GM23338 (cell line): Measurements from ENCODE around the gene CAMTA1. TPM values are rescaled to one million over a fixed set of nuclear protein-coding genes. Genes with fewer than 3 reads are reported as not detected.

Experiments used
- ATAC-seq: fragments of 200-7000 bp; cut with Tn5 transposase; 3 replicates; pipeline ENCODE4 v1.9.1; 2020
- DNase-seq: peaks from one replicate; pipeline ENCODE4 v3.0.0-alpha.2; 2015; ENCODE audit warnings: low spot score
- H2AFZ ChIP-seq: fragments of 200-600 bp; sonication (generic); 2 replicates; pipeline ENCODE4 v1.8.0; 2016; ENCODE audit warnings: antibody characterized with exemption, mild to moderate bottlenecking, moderate library complexity
- H3F3A ChIP-seq: fragments of 200-600 bp; sonication (generic); replicated peaks from 2 replicates; pipeline ENCODE4 v1.8.0; 2017; ENCODE audit warnings: antibody characterized with exemption, mixed run types, low read depth
- H3K27ac ChIP-seq: fragments of 200-600 bp; sonication (generic); 2 replicates; pipeline ENCODE4 v1.6.1; 2016; ENCODE audit warnings: low read depth
- H3K27me3 ChIP-seq: fragments of 200-600 bp; sonication (generic); 2 replicates; pipeline ENCODE4 v1.8.0; 2016; ENCODE audit warnings: mild to moderate bottlenecking, mixed run types, moderate library complexity; ENCODE audit not compliant: insufficient read depth
- H3K36me3 ChIP-seq: fragments of 200-600 bp; sonication (generic); 2 replicates; pipeline ENCODE4 v1.8.0; 2016; ENCODE audit warnings: mild to moderate bottlenecking; ENCODE audit not compliant: insufficient read depth
- H3K4me1 ChIP-seq: fragments of 200-600 bp; sonication (generic); 2 replicates; pipeline ENCODE4 v1.8.0; 2016; ENCODE audit warnings: mild to moderate bottlenecking, moderate library complexity; ENCODE audit not compliant: insufficient read depth
- H3K4me2 ChIP-seq: fragments of 200-600 bp; sonication (generic); 2 replicates; pipeline ENCODE4 v1.7.1; 2017; ENCODE audit warnings: mixed run types
- H3K4me3 ChIP-seq: fragments of 200-600 bp; sonication (generic); 2 replicates; pipeline ENCODE4 v1.6.1; 2016; ENCODE audit warnings: mixed run types
- H3K79me2 ChIP-seq: fragments of 200-600 bp; sonication (generic); replicated peaks from 2 replicates; pipeline ENCODE4 v1.8.0; 2017; ENCODE audit warnings: mild to moderate bottlenecking; ENCODE audit not compliant: insufficient read depth
- H3K9me2 ChIP-seq: fragments of 200-600 bp; sonication (generic); 2 replicates; pipeline ENCODE4 v1.8.0; 2017; ENCODE audit not compliant: insufficient read depth
- H4K20me1 ChIP-seq: fragments of 200-600 bp; sonication (generic); replicated peaks from 2 replicates; pipeline ENCODE4 v1.8.0; 2017; ENCODE audit warnings: mild to moderate bottlenecking; ENCODE audit not compliant: insufficient read depth
- H3K27ac Mint-ChIP-seq: 2 replicates; pipeline ENCODE4 v1.8.0; 2020; ENCODE audit warnings: inconsistent platforms, mild to moderate bottlenecking, moderate library complexity, mixed read lengths
- H3K27me3 Mint-ChIP-seq: 3 replicates; pipeline ENCODE4 v1.8.0; 2022; ENCODE audit warnings: low read depth, mild to moderate bottlenecking, moderate library complexity, mixed read lengths, inconsistent platforms; ENCODE audit not compliant: insufficient read depth, poor library complexity
- H3K36me3 Mint-ChIP-seq: 3 replicates; pipeline ENCODE4 v1.8.0; 2021; ENCODE audit warnings: low read depth, mild to moderate bottlenecking, inconsistent platforms, moderate library complexity, mixed read lengths
- H3K4me1 Mint-ChIP-seq: 3 replicates; pipeline ENCODE4 v1.8.0; 2020; ENCODE audit warnings: mild to moderate bottlenecking, inconsistent platforms, mixed read lengths
- H3K4me3 Mint-ChIP-seq: 3 replicates; pipeline ENCODE4 v1.8.0; 2021; ENCODE audit warnings: moderate library complexity, mild to moderate bottlenecking, inconsistent platforms, mixed read lengths
- H3K9me3 Mint-ChIP-seq: 3 replicates; pipeline ENCODE4 v1.8.0; 2020; ENCODE audit warnings: moderate library complexity, mild to moderate bottlenecking, inconsistent platforms, mixed read lengths
- CREB1 ChIP-seq: fragments of 250-450 bp; sonication (Bioruptor Pico); IDR thresholded peaks from 2 replicates; pipeline ENCODE4 v1.5.0; 2020; ENCODE audit warnings: low read depth, mild to moderate bottlenecking, moderate library complexity
- CTCF ChIP-seq, 2 experiments: fragments of 200-600 bp in 1 of 2; sonication (generic) in 1 of 2; conservative IDR thresholded peaks; 2 replicates each; pipeline versions ENCODE4 v1.5.1 to v1.6.1; 2016 to 2017; ENCODE audit warnings: antibody characterized with exemption in 2 of 2, low read depth in 2 of 2, mild to moderate bottlenecking in 2 of 2, moderate library complexity in 1 of 2
- ETS1 ChIP-seq: IDR thresholded peaks from 2 replicates; pipeline ENCODE4 v1.6.1; 2016; ENCODE audit warnings: antibody characterized with exemption
- EZH2 ChIP-seq: fragments of 200-600 bp; sonication (generic); IDR thresholded peaks from one replicate; pipeline ENCODE4 v1.8.0; 2017; ENCODE audit warnings: antibody characterized with exemption, mild to moderate bottlenecking, low read depth; ENCODE audit not compliant: unreplicated experiment
- EZH2phosphoT487 ChIP-seq: fragments of 200-600 bp; sonication (generic); IDR thresholded peaks from one replicate; pipeline ENCODE4 v1.8.1; 2018; ENCODE audit warnings: antibody characterized with exemption; ENCODE audit not compliant: unreplicated experiment
- JUNB ChIP-seq: IDR thresholded peaks from one replicate; pipeline ENCODE4 v1.6.1; 2016; ENCODE audit warnings: antibody characterized with exemption; ENCODE audit not compliant: unreplicated experiment
- NANOG ChIP-seq: IDR thresholded peaks from 2 replicates; pipeline ENCODE4 v1.6.1; 2016; ENCODE audit warnings: antibody characterized with exemption, borderline replicate concordance
- POLR2AphosphoS5 ChIP-seq: IDR thresholded peaks from 2 replicates; pipeline ENCODE4 v1.6.1; 2016; ENCODE audit warnings: antibody characterized with exemption, low read depth
- STAT1 ChIP-seq: IDR thresholded peaks from one replicate; pipeline ENCODE4 v1.6.1; 2016; ENCODE audit warnings: antibody characterized with exemption; ENCODE audit not compliant: unreplicated experiment
- ZNF114 ChIP-seq: fragments of 250-450 bp; sonication (Bioruptor Pico); IDR thresholded peaks from 2 replicates; pipeline ENCODE4 v1.5.0; 2020; ENCODE audit warnings: mild to moderate bottlenecking, moderate library complexity
- ZNF331 ChIP-seq: fragments of 250-450 bp; sonication (Bioruptor Pico); IDR thresholded peaks from 2 replicates; pipeline ENCODE4 v1.5.0; 2020; ENCODE audit warnings: low read depth, mild to moderate bottlenecking, moderate library complexity
- polyA plus RNA-seq: library from polyadenylated mRNA; unstranded; fragments of >200 nt; fragmentation: Nextera tagmentation; extraction: Ambion mirVana; gene quantifications from 2 replicates; pipeline ENCODE4 v1.2.1, GENCODE V29; 2016
- total RNA-seq: library from RNA; depleted of rRNA; stranded (reverse); fragments of >200 nt; shearing (Covaris generic); gene quantifications from 2 replicates; pipeline ENCODE4 v1.2.3, GENCODE V29; 2014
- TF ChIP-seq, protein P1 (sequence below): fragments of 250-450 bp; sonication (Bioruptor Pico); IDR thresholded peaks from 2 replicates; pipeline ENCODE4 v1.5.0; 2020; ENCODE audit warnings: mild to moderate bottlenecking, moderate library complexity
- TF ChIP-seq, protein P2 (sequence below): IDR thresholded peaks from one replicate; pipeline ENCODE4 v1.6.1; 2018; ENCODE audit warnings: antibody characterized with exemption; ENCODE audit not compliant: unreplicated experiment

Gene CAMTA1
- total and polyA plus RNA-seq, 2 experiments from 2014 or later, result 115 to 519 TPM

GRCh38 chr1:7690496-7691182, 905.4 kb downstream of the CAMTA1 start (continued):
- TF ChIP-seq, protein P1, sequence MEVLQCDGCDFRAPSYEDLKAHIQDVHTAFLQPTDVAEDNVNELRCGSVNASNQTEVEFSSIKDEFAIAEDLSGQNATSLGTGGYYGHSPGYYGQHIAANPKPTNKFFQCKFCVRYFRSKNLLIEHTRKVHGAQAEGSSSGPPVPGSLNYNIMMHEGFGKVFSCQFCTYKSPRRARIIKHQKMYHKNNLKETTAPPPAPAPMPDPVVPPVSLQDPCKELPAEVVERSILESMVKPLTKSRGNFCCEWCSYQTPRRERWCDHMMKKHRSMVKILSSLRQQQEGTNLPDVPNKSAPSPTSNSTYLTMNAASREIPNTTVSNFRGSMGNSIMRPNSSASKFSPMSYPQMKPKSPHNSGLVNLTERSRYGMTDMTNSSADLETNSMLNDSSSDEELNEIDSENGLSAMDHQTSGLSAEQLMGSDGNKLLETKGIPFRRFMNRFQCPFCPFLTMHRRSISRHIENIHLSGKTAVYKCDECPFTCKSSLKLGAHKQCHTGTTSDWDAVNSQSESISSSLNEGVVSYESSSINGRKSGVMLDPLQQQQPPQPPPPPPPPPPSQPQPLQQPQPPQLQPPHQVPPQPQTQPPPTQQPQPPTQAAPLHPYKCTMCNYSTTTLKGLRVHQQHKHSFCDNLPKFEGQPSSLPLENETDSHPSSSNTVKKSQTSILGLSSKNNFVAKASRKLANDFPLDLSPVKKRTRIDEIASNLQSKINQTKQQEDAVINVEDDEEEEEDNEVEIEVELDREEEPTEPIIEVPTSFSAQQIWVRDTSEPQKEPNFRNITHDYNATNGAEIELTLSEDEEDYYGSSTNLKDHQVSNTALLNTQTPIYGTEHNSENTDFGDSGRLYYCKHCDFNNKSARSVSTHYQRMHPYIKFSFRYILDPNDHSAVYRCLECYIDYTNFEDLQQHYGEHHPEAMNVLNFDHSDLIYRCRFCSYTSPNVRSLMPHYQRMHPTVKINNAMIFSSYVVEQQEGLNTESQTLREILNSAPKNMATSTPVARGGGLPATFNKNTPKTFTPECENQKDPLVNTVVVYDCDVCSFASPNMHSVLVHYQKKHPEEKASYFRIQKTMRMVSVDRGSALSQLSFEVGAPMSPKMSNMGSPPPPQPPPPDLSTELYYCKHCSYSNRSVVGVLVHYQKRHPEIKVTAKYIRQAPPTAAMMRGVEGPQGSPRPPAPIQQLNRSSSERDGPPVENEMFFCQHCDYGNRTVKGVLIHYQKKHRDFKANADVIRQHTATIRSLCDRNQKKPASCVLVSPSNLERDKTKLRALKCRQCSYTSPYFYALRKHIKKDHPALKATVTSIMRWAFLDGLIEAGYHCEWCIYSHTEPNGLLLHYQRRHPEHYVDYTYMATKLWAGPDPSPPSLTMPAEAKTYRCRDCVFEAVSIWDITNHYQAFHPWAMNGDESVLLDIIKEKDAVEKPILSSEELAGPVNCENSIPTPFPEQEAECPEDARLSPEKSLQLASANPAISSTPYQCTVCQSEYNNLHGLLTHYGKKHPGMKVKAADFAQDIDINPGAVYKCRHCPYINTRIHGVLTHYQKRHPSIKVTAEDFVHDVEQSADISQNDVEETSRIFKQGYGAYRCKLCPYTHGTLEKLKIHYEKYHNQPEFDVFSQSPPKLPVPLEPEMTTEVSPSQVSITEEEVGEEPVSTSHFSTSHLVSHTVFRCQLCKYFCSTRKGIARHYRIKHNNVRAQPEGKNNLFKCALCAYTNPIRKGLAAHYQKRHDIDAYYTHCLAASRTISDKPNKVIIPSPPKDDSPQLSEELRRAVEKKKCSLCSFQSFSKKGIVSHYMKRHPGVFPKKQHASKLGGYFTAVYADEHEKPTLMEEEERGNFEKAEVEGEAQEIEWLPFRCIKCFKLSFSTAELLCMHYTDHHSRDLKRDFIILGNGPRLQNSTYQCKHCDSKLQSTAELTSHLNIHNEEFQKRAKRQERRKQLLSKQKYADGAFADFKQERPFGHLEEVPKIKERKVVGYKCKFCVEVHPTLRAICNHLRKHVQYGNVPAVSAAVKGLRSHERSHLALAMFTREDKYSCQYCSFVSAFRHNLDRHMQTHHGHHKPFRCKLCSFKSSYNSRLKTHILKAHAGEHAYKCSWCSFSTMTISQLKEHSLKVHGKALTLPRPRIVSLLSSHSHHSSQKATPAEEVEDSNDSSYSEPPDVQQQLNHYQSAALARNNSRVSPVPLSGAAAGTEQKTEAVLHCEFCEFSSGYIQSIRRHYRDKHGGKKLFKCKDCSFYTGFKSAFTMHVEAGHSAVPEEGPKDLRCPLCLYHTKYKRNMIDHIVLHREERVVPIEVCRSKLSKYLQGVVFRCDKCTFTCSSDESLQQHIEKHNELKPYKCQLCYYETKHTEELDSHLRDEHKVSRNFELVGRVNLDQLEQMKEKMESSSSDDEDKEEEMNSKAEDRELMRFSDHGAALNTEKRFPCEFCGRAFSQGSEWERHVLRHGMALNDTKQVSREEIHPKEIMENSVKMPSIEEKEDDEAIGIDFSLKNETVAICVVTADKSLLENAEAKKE, result no peak
- no peak for TF ChIP-seq ZNF114

- H3K9me2 ChIP-seq, result no peaks in the 10 kb centered on the region
- Mint-ChIP-seq H3K9me3 (peaks cover 32% of the 10 kb centered on the region), H3K4me1 (peaks cover 6% of the 10 kb centered on the region), H3K27me3 (peaks cover 6% of the 10 kb centered on the region), H3K4me3 (no peak overlapping the region; the same call in 2 of the 3 replicates), H3K27ac (no peak overlapping the region), H3K36me3 (peaks cover 29% of the 10 kb centered on the region)
- ATAC-seq, result no peak
- no peak overlapping the region for H3K27ac ChIP-seq
- H3K4me1 ChIP-seq, result no peaks in the 10 kb centered on the region
- no peak overlapping the region for H2AFZ ChIP-seq
- no peak for DNase-seq
- no peaks in the 10 kb centered on the region for H3F3A ChIP-seq
- no peak overlapping the region for H3K4me3 ChIP-seq
- no peaks in the 10 kb centered on the region for H3K27me3 ChIP-seq
- H3K4me2 ChIP-seq, result no peak overlapping the region
- H3K36me3 ChIP-seq, result no peaks in the 10 kb centered on the region
- no peaks in the 10 kb centered on the region for H3K79me2 ChIP-seq
- H4K20me1 ChIP-seq, result no peaks in the 10 kb centered on the region
- TF ChIP-seq EZH2 (no peak), ZNF114 (no peak), CREB1 (no peak), ZNF331 (no peak), NANOG (no peak), POLR2AphosphoS5 (no peak), STAT1 (no peak), JUNB (no peak), EZH2phosphoT487 (no peak), ETS1 (no peak), CTCF (conservative IDR thresholded peaks at IDR 0.05; ENCODE audit: low read depth in 2 of 2) (no peak)
- TF ChIP-seq, protein P2, sequence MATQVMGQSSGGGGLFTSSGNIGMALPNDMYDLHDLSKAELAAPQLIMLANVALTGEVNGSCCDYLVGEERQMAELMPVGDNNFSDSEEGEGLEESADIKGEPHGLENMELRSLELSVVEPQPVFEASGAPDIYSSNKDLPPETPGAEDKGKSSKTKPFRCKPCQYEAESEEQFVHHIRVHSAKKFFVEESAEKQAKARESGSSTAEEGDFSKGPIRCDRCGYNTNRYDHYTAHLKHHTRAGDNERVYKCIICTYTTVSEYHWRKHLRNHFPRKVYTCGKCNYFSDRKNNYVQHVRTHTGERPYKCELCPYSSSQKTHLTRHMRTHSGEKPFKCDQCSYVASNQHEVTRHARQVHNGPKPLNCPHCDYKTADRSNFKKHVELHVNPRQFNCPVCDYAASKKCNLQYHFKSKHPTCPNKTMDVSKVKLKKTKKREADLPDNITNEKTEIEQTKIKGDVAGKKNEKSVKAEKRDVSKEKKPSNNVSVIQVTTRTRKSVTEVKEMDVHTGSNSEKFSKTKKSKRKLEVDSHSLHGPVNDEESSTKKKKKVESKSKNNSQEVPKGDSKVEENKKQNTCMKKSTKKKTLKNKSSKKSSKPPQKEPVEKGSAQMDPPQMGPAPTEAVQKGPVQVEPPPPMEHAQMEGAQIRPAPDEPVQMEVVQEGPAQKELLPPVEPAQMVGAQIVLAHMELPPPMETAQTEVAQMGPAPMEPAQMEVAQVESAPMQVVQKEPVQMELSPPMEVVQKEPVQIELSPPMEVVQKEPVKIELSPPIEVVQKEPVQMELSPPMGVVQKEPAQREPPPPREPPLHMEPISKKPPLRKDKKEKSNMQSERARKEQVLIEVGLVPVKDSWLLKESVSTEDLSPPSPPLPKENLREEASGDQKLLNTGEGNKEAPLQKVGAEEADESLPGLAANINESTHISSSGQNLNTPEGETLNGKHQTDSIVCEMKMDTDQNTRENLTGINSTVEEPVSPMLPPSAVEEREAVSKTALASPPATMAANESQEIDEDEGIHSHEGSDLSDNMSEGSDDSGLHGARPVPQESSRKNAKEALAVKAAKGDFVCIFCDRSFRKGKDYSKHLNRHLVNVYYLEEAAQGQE, result no peak
Measured at GRCh38 chr1:7691576-7691975, 906.3 kb downstream of the CAMTA1 start.
